Cardiac fibroblast (primary cell): ENCODE data around the gene C1orf105.

Source experiments
- DNase-seq, 2 donors: peaks; one replicate each; pipeline versions ENCODE4 v3.0.0 to v3.0.0-alpha.2; 2010; ENCODE audit warnings: low read depth in 2 of 2
- H3K4me3 ChIP-seq, 2 donors: replicated peaks in 1 of 2; 1 replicate in 1 of 2; 2 replicates in 1 of 2; pipeline ENCODE4 v1.5.1; 2011; ENCODE audit warnings: low read depth in 2 of 2, low read length in 2 of 2, mild to moderate bottlenecking in 2 of 2, moderate library complexity in 1 of 2
- TF ChIP-seq, protein P1 (sequence below): IDR thresholded peaks from one replicate; pipeline ENCODE4 v1.5.1; 2011; ENCODE audit warnings: low read depth, mild to moderate bottlenecking, low read length, inconsistent platforms

C1orf105 gene

DNA sequence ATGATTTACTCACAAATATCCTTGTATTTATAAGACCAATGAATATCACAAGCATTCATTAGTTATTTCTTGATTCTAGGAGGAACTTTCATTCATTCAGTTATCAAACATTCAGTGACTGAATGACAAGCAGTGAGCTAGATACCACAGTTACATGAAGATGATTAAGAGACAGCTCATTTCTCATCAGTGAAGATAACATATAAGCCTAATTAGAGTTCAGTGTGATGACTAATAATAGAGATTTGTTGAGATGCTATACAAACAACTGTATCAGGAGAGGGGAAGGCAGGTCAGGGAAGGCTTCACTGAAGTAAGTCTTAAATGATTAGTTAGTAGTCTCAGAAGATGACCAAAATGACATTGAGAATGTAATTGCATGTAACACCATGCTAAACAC lies 14.6 kb upstream of the C1orf105 start:
- H3K4me3 ChIP-seq: no peak overlapping the region
- no peak for DNase-seq
- TF ChIP-seq, protein P1, sequence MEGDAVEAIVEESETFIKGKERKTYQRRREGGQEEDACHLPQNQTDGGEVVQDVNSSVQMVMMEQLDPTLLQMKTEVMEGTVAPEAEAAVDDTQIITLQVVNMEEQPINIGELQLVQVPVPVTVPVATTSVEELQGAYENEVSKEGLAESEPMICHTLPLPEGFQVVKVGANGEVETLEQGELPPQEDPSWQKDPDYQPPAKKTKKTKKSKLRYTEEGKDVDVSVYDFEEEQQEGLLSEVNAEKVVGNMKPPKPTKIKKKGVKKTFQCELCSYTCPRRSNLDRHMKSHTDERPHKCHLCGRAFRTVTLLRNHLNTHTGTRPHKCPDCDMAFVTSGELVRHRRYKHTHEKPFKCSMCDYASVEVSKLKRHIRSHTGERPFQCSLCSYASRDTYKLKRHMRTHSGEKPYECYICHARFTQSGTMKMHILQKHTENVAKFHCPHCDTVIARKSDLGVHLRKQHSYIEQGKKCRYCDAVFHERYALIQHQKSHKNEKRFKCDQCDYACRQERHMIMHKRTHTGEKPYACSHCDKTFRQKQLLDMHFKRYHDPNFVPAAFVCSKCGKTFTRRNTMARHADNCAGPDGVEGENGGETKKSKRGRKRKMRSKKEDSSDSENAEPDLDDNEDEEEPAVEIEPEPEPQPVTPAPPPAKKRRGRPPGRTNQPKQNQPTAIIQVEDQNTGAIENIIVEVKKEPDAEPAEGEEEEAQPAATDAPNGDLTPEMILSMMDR: no peak

DNA sequence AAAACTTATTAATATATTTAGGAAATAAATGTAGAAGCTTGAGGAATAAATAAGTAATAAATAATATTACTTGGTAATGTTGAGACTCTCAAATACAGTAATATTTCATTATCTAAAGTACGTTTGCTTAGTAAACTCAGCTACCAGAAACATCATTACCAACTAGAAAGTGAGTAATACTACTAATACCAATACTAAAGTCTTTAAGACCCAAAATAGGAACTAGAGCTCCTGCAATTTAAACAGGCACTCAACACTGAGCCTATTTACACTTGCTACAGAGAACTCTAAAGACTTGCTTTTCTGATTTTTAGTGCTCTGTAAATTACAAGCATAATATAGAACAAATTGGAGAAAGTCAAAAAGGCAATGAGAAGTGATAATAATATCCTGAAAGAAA lies 13.5 kb upstream of the C1orf105 start:
- DNase-seq: no peak
- H3K4me3 ChIP-seq: no peak overlapping the region
- TF ChIP-seq, protein P1: no peak

DNA sequence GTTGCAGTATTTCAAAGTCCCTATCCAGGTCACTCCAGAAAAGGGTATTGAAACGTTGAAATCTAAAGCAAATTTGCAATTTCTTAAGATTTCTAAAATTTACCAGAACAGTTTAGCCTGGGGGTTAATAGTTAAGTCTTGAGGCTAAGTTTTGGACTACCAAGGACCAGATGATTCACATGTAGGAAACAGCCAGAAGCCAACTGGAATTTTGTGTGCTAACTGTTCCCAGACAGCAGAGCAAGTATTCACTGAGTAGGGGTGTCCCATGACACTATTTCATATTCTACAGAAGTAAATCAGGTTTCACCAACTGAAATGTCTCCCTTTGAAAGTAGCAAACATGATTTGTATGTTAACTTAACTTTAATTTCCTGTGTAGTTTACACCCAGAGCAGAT lies 11.5 kb upstream of the C1orf105 start:
- no peak for DNase-seq

DNA sequence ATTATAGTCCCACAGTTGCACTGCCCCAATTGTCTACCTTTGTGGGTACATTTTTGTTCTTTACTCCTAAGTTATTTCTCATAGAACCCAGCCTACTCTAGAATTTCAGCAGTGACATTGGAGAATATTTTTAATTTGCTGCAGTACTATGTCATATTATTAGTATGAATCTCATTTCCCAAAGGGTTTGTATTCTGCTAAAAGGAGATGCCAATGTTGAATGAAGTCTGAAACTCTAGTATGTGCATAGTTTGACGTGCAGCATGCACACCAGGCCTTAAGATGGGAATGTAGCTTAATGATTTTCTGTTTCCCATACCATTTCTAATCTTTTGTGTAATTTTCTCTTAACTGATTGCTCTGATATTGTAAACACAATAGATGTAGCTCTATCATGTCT lies 10.5 kb upstream of the C1orf105 start:
- DNase-seq: no peak
- TF ChIP-seq, protein P1: no peak

More for the DNA sequence above, 11.5 kb upstream of the C1orf105 start:
- TF ChIP-seq, protein P1: no peak
- H3K4me3 ChIP-seq: no peak overlapping the region

DNA sequence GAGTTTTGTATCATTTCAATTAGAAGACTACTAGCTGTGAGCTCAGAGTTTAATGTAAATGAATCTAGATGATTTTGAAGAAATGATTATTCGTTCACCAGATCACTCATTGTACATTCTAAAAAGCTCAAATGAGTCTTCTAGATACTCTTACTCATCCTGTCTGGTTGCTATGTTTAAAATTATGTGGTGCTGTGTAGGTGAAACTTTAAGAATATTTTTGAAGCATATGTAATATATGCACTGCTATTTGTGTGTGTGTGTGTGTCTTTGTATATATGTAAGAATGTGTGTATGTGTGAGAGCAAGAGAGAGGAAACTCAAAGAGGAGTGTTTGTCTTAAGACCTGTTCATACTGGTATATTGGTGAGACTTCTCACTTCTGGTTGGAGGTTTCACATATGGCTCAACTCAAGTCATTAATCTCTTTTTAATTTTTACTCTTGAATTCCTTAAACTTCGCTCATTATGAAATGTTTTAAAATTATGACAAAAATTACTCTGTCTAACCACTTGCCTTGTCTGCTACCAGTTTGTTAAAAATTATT lies 8.6 kb upstream of the C1orf105 start:
- TF ChIP-seq, protein P1: no peak
- no peak overlapping the region for H3K4me3 ChIP-seq
- DNase-seq: no peak

More for the DNA sequence above, 10.5 kb upstream of the C1orf105 start:
- H3K4me3 ChIP-seq: no peak overlapping the region

DNA sequence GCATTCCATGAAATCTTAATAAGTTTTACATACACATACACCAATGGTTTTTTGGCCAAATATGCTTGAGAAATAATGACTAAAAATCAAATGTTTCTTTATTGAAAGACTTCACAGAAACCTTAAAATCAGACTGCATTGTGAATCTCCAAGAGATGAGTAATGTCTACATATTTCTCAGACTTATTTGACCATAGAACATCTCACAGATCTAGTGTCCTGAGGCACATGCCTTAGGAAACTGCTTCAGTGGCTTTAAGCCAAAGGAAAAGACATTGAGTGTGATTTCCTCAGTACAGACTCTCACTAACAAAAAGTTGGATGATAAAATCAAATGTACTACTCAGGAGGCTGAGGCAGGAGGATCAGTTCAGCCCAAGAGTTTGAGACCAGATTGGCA lies 6.2 kb upstream of the C1orf105 start:
- TF ChIP-seq, protein P1: no peak
- peak in 1 of 2 donors; percentile 76 for DNase-seq
- no peak overlapping the region for H3K4me3 ChIP-seq

DNA sequence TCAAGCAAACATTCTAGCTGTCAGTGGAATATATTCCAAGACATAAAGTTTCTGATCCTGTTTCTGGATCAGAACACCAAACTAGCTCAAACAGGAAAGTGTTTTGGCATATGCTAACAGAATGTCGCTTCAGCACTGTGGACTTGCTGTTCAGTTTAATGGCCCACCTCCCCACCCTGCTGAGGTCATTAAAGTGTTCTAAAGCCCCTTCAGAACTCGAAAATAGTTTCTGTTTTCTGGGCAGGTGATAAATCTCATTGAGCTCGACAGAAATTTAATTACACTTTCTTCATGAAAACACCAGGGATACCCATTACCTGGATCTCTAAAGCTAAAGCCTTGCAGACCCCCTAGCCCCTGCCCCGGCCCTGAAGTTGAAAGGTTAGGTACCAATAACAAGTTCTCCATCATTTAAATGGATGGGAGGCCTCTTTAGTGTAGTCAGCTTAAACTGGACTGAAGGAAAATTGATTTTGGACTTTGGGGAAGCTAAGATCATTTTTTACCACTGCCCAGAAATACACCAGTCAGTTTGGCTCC lies 3.9 kb upstream of the C1orf105 start:
- no peak overlapping the region for H3K4me3 ChIP-seq
- no peak for DNase-seq
- TF ChIP-seq, protein P1: no peak
